Fibroblast of lung (primary cell): ENCODE measurements around the gene TC2N. TPM values are rescaled to one million over a fixed set of nuclear protein-coding genes. Genes with fewer than 3 reads are reported as not detected.
"Not testable (repeated sequence)": the region's sequence is repeated elsewhere in the genome, so short reads cannot be mapped to it uniquely, and the experiment has no call there.

Experiments
- DNase-seq, 2 donors: peaks; one replicate each; pipeline versions ENCODE4 v3.0.0 to v3.0.0-alpha.2; 2010; ENCODE audit warnings: low read depth in 2 of 2
- H2AFZ ChIP-seq: 2 replicates; pipeline ENCODE4 v1.5.1; 2012; ENCODE audit warnings: low read length, control low read depth, inconsistent platforms
- H3K27ac ChIP-seq: 2 replicates; pipeline ENCODE4 v1.5.1; 2011; ENCODE audit warnings: low read length, control low read depth; ENCODE audit not compliant: insufficient read depth
- H3K27me3 ChIP-seq: 2 replicates; pipeline ENCODE4 v1.5.1; 2011; ENCODE audit warnings: mild to moderate bottlenecking, low read length; ENCODE audit not compliant: control insufficient read depth, insufficient read depth
- H3K36me3 ChIP-seq: 2 replicates; pipeline ENCODE4 v1.5.1; 2011; ENCODE audit warnings: low read length; ENCODE audit not compliant: control insufficient read depth, insufficient read depth
- H3K4me1 ChIP-seq: 2 replicates; pipeline ENCODE4 v1.5.1; 2011; ENCODE audit warnings: low read length; ENCODE audit not compliant: control insufficient read depth, insufficient read depth; ENCODE audit errors: extremely low read depth
- H3K4me2 ChIP-seq: 2 replicates; pipeline ENCODE4 v1.5.1; 2011; ENCODE audit warnings: low read length, control low read depth; ENCODE audit not compliant: insufficient read depth; ENCODE audit errors: extremely low read depth
- H3K4me3 ChIP-seq, 4 experiments: fragments of 200-600 bp in 1 of 4; sonication (generic) in 1 of 4; replicated peaks in 1 of 4; 2 replicates each; pipeline ENCODE4 v1.5.1; 2011 to 2016; ENCODE audit warnings: low read length in 4 of 4, low read depth in 3 of 4, mild to moderate bottlenecking in 3 of 4, control low read depth in 2 of 4, inconsistent platforms in 1 of 4, mixed read lengths in 1 of 4; ENCODE audit not compliant: insufficient read depth in 1 of 4; ENCODE audit errors: control extremely low read depth in 1 of 4
- H3K79me2 ChIP-seq: 2 replicates; pipeline ENCODE4 v1.5.1; 2012; ENCODE audit warnings: mild to moderate bottlenecking, low read length, inconsistent platforms; ENCODE audit not compliant: control insufficient read depth, insufficient read depth
- H3K9ac ChIP-seq: 2 replicates; pipeline ENCODE4 v1.5.1; 2011; ENCODE audit warnings: mild to moderate bottlenecking, low read length, control low read depth; ENCODE audit not compliant: insufficient read depth
- H3K9me3 ChIP-seq: 2 replicates; pipeline ENCODE4 v1.5.1; 2012; ENCODE audit warnings: low read depth, low read length; ENCODE audit not compliant: control insufficient read depth, insufficient read depth
- H4K20me1 ChIP-seq: 2 replicates; pipeline ENCODE4 v1.5.1; 2011; ENCODE audit warnings: low read length; ENCODE audit not compliant: control insufficient read depth, insufficient read depth; ENCODE audit errors: extremely low read depth
- EZH2 ChIP-seq: IDR thresholded peaks from 2 replicates; pipeline ENCODE4 v1.5.1; 2012; ENCODE audit warnings: low read length, control low read depth, mild to moderate bottlenecking; ENCODE audit errors: missing control alignments
- polyA plus RNA-seq, 2 donors: library from polyadenylated mRNA; depleted of rRNA in 1 of 2; stranded (reverse) in 1 of 2; unstranded in 1 of 2; fragments of >200 nt; gene quantifications; 2 replicates each; pipeline ENCODE4 v1.2.1, GENCODE V29; 2011 to 2012; ENCODE audit warnings: missing spikeins in 1 of 2
- total RNA-seq: library from RNA; depleted of rRNA; stranded (reverse); fragments of >200 nt; gene quantifications from 2 replicates; pipeline ENCODE4 v1.2.1, GENCODE V29; 2014
- TF ChIP-seq, protein P1 (sequence below), 2 donors: IDR thresholded peaks in 1 of 2; conservative IDR thresholded peaks in 1 of 2; 1 replicate in 1 of 2; 2 replicates in 1 of 2; pipeline ENCODE4 v1.5.1; 2011 to 2012; ENCODE audit warnings: low read length in 2 of 2, control low read depth in 1 of 2, inconsistent platforms in 1 of 2, low read depth in 1 of 2, mild to moderate bottlenecking in 1 of 2

TC2N gene
- total and polyA plus RNA-seq, 2 donors (not counting 1 experiment from before 2014, with no cell fraction given), result 0.19 to 0.83 TPM

GRCh38 chr14:91743305-91743653, 124.1 kb downstream of the TC2N start:
- TF ChIP-seq, protein P1, sequence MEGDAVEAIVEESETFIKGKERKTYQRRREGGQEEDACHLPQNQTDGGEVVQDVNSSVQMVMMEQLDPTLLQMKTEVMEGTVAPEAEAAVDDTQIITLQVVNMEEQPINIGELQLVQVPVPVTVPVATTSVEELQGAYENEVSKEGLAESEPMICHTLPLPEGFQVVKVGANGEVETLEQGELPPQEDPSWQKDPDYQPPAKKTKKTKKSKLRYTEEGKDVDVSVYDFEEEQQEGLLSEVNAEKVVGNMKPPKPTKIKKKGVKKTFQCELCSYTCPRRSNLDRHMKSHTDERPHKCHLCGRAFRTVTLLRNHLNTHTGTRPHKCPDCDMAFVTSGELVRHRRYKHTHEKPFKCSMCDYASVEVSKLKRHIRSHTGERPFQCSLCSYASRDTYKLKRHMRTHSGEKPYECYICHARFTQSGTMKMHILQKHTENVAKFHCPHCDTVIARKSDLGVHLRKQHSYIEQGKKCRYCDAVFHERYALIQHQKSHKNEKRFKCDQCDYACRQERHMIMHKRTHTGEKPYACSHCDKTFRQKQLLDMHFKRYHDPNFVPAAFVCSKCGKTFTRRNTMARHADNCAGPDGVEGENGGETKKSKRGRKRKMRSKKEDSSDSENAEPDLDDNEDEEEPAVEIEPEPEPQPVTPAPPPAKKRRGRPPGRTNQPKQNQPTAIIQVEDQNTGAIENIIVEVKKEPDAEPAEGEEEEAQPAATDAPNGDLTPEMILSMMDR (conservative IDR thresholded peaks at IDR 0.05 in 1 of 2, IDR thresholded peaks at IDR 0.05 in 1 of 2; ENCODE audit: low read depth in 1 of 2, low read length in 2 of 2), result no peak
- TF ChIP-seq EZH2, result no peak
- no peaks in the 10 kb centered on the region for H4K20me1 ChIP-seq
- no peak overlapping the region for H3K4me2 ChIP-seq
- no peak overlapping the region for H2AFZ ChIP-seq
- H3K9ac ChIP-seq, result no peak overlapping the region
- no peaks in the 10 kb centered on the region for H3K27me3 ChIP-seq
- H3K36me3 ChIP-seq, result no peaks in the 10 kb centered on the region
- H3K79me2 ChIP-seq, result no peaks in the 10 kb centered on the region
- H3K4me1 ChIP-seq, result no peaks in the 10 kb centered on the region
- no peak overlapping the region for H3K4me3 ChIP-seq
- no peaks in the 10 kb centered on the region for H3K9me3 ChIP-seq
- H3K27ac ChIP-seq, result no peak overlapping the region
- DNase-seq, result no peak

- Histone ChIP-seq H3K9me3 (no peaks in the 10 kb centered on the region), H3K27ac (no peak overlapping the region), H3K4me1 (no peaks in the 10 kb centered on the region), H3K4me2 (no peak overlapping the region), H2AFZ (no peak overlapping the region), H3K36me3 (no peaks in the 10 kb centered on the region), H3K9ac (no peak overlapping the region), H3K27me3 (no peaks in the 10 kb centered on the region), H3K79me2 (no peaks in the 10 kb centered on the region), H4K20me1 (no peaks in the 10 kb centered on the region), H3K4me3 (no peak overlapping the region)
- TF ChIP-seq, protein P1 (conservative IDR thresholded peaks at IDR 0.05 in 1 of 2, IDR thresholded peaks at IDR 0.05 in 1 of 2; ENCODE audit: low read depth in 1 of 2, low read length in 2 of 2), result no peak
- no peak for TF ChIP-seq EZH2
- DNase-seq, result no peak
These were observed 124.6 kb downstream of the TC2N start for GRCh38 chr14:91742621-91743304.

GRCh38 chr14:91739867-91740266, 127.5 kb downstream of the TC2N start:
- H3K9me3 ChIP-seq, H4K20me1 ChIP-seq, H3K9ac ChIP-seq, H2AFZ ChIP-seq, H3K4me2 ChIP-seq, H3K4me1 ChIP-seq, H3K27me3 ChIP-seq, DNase-seq, H3K27ac ChIP-seq, H3K79me2 ChIP-seq, H3K36me3 ChIP-seq, H3K4me3 ChIP-seq: not testable (repeated sequence)
